Ascending aorta (tissue), 2 donors: Measurements from ENCODE around the gene OXNAD1. TPM values are rescaled to one million over a fixed set of nuclear protein-coding genes. Genes with fewer than 3 reads are reported as not detected.

ENCODE experiments used
- DNase-seq, 2 donors: peaks; one replicate each; pipeline ENCODE4 v3.0.0-alpha.2; 2019; ENCODE audit warnings: low spot score in 2 of 2
- H3K27ac ChIP-seq, 2 donors: fragments of 200-600 bp; sonication (generic); one replicate each; pipeline ENCODE4 v1.5.1; 2016 to 2017; ENCODE audit warnings: mild to moderate bottlenecking in 1 of 2
- H3K27me3 ChIP-seq: fragments of 200-600 bp; sonication (generic); one replicate; pipeline ENCODE4 v1.5.1; 2017
- H3K36me3 ChIP-seq, 2 donors: fragments of 200-600 bp; sonication (generic); one replicate each; pipeline ENCODE4 v1.5.1; 2016
- H3K4me1 ChIP-seq, 2 donors: fragments of 200-600 bp; sonication (generic); one replicate each; pipeline ENCODE4 v1.5.1; 2016 to 2017; ENCODE audit warnings: mild to moderate bottlenecking in 1 of 2
- H3K4me3 ChIP-seq, 2 donors: fragments of 200-600 bp; sonication (generic); one replicate each; pipeline ENCODE4 v1.5.1; 2016 to 2017; ENCODE audit warnings: mild to moderate bottlenecking in 1 of 2
- H3K9me3 ChIP-seq, 2 donors: fragments of 200-600 bp; sonication (generic); one replicate each; pipeline ENCODE4 v1.5.1; 2016
- intact Hi-C: fragments of 100-400 bp; cut with DNase I; formaldehyde crosslinking; loops from one replicate; pipeline ENCODE4 v1.15.1; 2023
- total RNA-seq: library from RNA; depleted of rRNA; stranded (reverse); fragments of >200 nt; gene quantifications from one replicate; pipeline ENCODE4 v1.1.0, GENCODE V29; 2016
- TF ChIP-seq, protein P1 (sequence below), 3 experiments: fragments of 200-600 bp in 2 of 3; fragments of 450-650 bp in 1 of 3; sonication (generic) in 2 of 3; IDR thresholded peaks; one replicate each; pipeline ENCODE4 v1.5.1; 2016 to 2019; ENCODE audit warnings: antibody characterized with exemption in 3 of 3, mild to moderate bottlenecking in 1 of 3, moderate library complexity in 1 of 3

The OXNAD1 gene
- total RNA-seq, 1 donor from 2014 or later = 6.9 TPM

DNA sequence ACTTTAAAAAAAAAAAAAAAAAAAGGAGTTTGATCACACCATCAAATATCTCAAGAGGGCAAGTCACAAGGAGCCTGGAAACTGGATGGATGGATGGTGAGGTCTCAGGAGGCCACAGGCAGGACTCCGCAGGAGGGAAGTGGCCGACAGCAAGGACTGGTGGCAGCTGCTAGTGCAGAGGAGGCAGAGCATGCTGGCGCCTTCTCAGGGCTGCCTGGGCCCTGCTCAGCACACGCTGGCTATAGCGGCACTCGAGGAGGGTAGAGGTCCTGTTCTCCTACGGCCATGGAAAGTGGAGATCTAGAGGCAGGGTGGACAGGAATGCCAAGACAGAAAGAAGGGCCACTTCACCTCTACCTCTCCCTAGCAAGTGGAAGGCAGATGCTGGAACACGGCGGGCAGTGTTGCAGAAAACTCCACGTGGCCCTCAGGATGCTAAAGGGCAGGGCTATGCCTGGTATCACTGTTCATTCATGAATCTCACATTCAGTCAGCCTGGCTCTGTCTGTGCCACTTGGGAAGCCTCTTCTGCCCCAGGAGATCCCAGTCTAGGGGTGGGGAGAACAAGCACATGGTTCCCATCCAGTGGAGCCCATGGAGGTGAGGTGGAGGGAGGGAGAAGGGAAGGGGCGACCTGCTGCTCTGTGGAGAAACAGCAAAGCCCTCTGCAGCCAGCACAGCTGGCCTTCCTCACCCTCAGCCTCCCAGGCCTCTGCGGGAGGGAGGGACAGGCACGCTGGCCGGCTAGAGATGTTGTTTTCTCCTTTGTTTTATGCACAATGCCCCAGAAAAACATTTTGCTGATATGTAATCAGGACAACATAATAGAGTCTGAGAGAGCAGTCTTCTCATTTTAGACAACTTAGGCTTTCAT, 71.0 kb downstream of the OXNAD1 start:
- intact Hi-C loops = loop anchor here (10.0 kb wide), 1 partner anchor 59 kb away; no protein-coding TSS in a partner anchor

DNA sequence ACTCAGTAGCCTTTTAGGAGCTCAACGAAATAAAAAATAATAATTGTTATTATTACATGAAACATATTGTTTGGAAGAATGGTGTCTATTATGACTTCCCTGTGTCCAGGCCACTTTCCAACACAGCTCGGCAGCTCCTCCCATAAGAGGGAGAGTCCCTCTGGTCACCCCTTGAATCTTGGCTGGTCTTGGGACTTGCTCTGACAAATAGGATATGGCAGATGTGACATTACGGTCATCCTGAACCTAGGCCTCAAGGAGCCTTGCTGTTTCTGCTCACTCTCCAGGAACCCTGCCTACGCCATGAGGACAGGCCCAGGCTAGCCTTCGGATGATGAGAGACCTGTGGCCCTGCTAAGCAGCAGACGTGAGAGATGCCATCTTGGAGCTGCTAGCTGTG, 71.8 kb downstream of the OXNAD1 start:
- Histone ChIP-seq H3K4me3 (no peak overlapping the region), H3K9me3 (no peaks in the 10 kb centered on the region), H3K27me3 (no peaks in the 10 kb centered on the region), H3K4me1 (peaks cover 2 to 18% of the 10 kb centered on the region in 2 donors), H3K36me3 (peaks cover 0 to 16% of the 10 kb centered on the region in 2 donors), H3K27ac (peak overlapping the region in 1 of 2 donors; percentile 25)
- DNase-seq = peak in 1 of 2 donors; percentile 54
- intact Hi-C loops = loop anchor here (10.0 kb wide), 1 partner anchor 58 kb away; no protein-coding TSS in a partner anchor
- TF ChIP-seq, protein P1, sequence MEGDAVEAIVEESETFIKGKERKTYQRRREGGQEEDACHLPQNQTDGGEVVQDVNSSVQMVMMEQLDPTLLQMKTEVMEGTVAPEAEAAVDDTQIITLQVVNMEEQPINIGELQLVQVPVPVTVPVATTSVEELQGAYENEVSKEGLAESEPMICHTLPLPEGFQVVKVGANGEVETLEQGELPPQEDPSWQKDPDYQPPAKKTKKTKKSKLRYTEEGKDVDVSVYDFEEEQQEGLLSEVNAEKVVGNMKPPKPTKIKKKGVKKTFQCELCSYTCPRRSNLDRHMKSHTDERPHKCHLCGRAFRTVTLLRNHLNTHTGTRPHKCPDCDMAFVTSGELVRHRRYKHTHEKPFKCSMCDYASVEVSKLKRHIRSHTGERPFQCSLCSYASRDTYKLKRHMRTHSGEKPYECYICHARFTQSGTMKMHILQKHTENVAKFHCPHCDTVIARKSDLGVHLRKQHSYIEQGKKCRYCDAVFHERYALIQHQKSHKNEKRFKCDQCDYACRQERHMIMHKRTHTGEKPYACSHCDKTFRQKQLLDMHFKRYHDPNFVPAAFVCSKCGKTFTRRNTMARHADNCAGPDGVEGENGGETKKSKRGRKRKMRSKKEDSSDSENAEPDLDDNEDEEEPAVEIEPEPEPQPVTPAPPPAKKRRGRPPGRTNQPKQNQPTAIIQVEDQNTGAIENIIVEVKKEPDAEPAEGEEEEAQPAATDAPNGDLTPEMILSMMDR (IDR thresholded peaks at IDR 0.05) = no peak

More for the DNA sequence above, 71.0 kb downstream of the OXNAD1 start:
- Histone ChIP-seq H3K4me3 (no peak overlapping the region), H3K36me3 (peaks cover 0 to 16% of the 10 kb centered on the region in 2 donors), H3K4me1 (peaks cover 2 to 18% of the 10 kb centered on the region in 2 donors), H3K9me3 (no peaks in the 10 kb centered on the region), H3K27me3 (no peaks in the 10 kb centered on the region), H3K27ac (peak overlapping the region in 1 of 2 donors; percentile 29)
- TF ChIP-seq, protein P1 (IDR thresholded peaks at IDR 0.05) = no peak
- DNase-seq = peak in 1 of 2 donors; percentile 39

DNA sequence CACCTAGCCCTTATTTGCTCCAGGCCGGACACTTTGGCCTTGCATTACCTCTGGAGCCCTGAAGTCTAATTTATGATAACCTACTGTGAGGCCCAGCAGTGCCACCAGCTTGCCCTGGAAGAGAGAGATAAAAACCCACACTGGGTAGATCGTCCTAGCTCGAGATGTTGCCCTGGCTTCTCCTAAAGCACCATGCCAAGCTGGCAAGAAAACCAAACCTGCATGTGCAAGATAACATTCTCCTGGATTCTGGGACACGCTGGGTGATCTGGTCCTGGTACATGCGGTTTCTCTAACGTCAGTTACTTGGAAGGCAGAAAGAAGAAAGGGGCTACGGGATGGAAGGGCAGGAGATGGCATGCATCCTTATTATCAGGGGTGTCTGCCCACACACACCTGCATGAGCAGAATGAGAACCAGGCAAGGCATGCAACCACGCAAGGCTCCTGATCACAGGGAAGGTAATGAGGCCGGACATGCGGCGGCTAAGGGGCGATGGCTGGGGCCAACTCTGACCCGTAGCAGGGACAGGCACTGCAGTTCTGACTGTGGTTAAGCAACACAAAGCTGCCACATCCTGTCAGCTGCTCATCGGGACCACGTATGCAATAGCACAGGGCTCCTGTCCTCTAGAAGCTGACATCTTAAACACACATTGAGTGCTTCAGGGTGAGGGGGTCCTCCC, 73.0 kb downstream of the OXNAD1 start:
- Histone ChIP-seq H3K4me3 (no peak overlapping the region), H3K36me3 (peaks cover 0 to 16% of the 10 kb centered on the region in 2 donors), H3K27ac (peak overlapping the region; percentile 34 to 58), H3K9me3 (no peaks in the 10 kb centered on the region), H3K27me3 (no peaks in the 10 kb centered on the region), H3K4me1 (peaks cover under 1 to 13% of the 10 kb centered on the region in 2 donors)
- TF ChIP-seq, protein P1 (IDR thresholded peaks at IDR 0.05) = no peak
- no peak for DNase-seq
- intact Hi-C loops = loop anchor here (10.0 kb wide), 1 partner anchor 57 kb away; no protein-coding TSS in a partner anchor

DNA sequence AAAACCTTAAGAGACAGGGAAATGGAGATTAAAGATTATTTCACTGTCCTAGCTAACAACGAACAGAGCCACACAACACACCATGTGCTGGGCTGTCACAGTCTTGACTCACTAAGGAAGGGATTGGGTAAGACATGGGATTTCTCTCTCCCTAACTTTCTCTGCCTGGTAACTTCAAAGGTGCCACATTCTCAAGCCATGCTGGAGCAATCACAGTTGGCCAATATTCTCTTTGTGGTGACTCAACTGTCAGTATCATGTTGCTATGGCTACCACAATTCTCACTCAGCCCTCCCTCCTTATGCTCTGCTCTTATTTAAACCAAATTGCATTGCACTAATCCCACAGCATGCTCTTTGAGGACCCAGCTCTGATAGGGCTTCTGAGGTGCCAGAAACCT, 74.0 kb downstream of the OXNAD1 start:
- H3K4me1 ChIP-seq = peaks cover 0 to 9% of the 10 kb centered on the region in 2 donors
- peak in 1 of 2 donors; percentile 89 for DNase-seq
- intact Hi-C loops = loop anchor here (1.0 to 10.0 kb wide), 2 partner anchors 31 to 56 kb away; no protein-coding TSS in a partner anchor
- H3K27me3 ChIP-seq = no peaks in the 10 kb centered on the region
- H3K4me3 ChIP-seq = no peak overlapping the region
- no peaks in the 10 kb centered on the region for H3K9me3 ChIP-seq
- H3K36me3 ChIP-seq = peaks cover 0 to 16% of the 10 kb centered on the region in 2 donors
- TF ChIP-seq, protein P1 (IDR thresholded peaks at IDR 0.05) = no peak
- peak overlapping the region; percentile 34 to 58 for H3K27ac ChIP-seq

DNA sequence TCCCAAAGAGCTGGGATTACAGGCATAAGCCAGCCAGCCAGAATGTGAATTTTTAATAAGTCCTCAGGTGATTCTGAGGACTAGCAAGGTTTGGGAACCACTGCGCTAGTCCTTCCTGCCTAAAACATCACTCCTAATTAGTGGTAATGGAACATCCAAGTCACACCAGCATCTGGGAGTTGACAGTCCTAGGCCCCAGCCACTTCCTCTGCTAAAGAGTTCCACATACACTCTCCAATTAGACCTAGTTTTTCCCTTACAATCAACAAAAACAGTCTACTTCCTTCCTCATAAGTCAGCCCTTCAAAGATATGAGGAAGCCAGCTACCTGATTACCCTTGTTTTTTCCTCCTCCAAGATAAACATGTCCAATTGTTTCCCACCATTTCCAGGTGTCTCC, 78.1 kb downstream of the OXNAD1 start:
- Histone ChIP-seq H3K36me3 (peaks cover 3 to 12% of the 10 kb centered on the region in 2 donors), H3K9me3 (no peaks in the 10 kb centered on the region), H3K4me3 (no peak overlapping the region), H3K27ac (no peak overlapping the region), H3K4me1 (peaks cover 0 to 9% of the 10 kb centered on the region in 2 donors), H3K27me3 (no peaks in the 10 kb centered on the region)
- intact Hi-C loops = loop anchor here (5.0 kb wide), 1 partner anchor 104 kb away; no protein-coding TSS in a partner anchor
- TF ChIP-seq, protein P1 (IDR thresholded peaks at IDR 0.05) = no peak
- DNase-seq = peak in 1 of 2 donors; percentile 27
